Measurements from ENCODE around the gene CCDC137. TPM values are rescaled to one million over a fixed set of nuclear protein-coding genes. Genes with fewer than 3 reads are reported as not detected.
A peak's percentile ranks its signal among the peaks of the same experiment; 100 is the strongest.

Gene CCDC137
- total RNA-seq, 1 donor from 2014 or later, result 22.4 TPM

- peaks cover 17% of the 10 kb centered on the region for H3K79me2 ChIP-seq (ENCODE audit: low read depth)
- no peak overlapping the region for H3K4me3 ChIP-seq
- no peaks in the 10 kb centered on the region for H3K27me3 ChIP-seq
- Mint-ChIP-seq H3K36me3 (no peaks in the 10 kb centered on the region), H3K4me1 (peaks cover 9% of the 10 kb centered on the region), H3K4me3 (no peak overlapping the region), H3K27ac (no peak overlapping the region), H3K27me3 (ENCODE audit: insufficient read depth, low read depth) (no peaks in the 10 kb centered on the region), H3K9me3 (no peaks in the 10 kb centered on the region)
- TF ChIP-seq CTCF (IDR thresholded peaks at IDR 0.05) (no peak), EZH2phosphoT487 (IDR thresholded peaks at IDR 0.05) (no peak), EZH2 (IDR thresholded peaks at IDR 0.05) (no peak)
- no peaks in the 10 kb centered on the region for H3K36me3 ChIP-seq
- DNase-seq (ENCODE audit: low spot score), result no peak
- no peak overlapping the region for H3K27ac ChIP-seq
- H3K9me3 ChIP-seq (ENCODE audit: low read depth), result no peaks in the 10 kb centered on the region
- no peak overlapping the region for H2AFZ ChIP-seq (replicated peaks)
- H3F3A ChIP-seq (ENCODE audit: low read depth), result peaks cover 9% of the 10 kb centered on the region
- no peak overlapping the region for H3K9ac ChIP-seq
- H3K4me2 ChIP-seq, result no peak overlapping the region
- H3K4me1 ChIP-seq, result peaks cover 3% of the 10 kb centered on the region
- no peaks in the 10 kb centered on the region for H4K20me1 ChIP-seq (ENCODE audit: low read depth)
Measured at GRCh38 chr17:81662002-81662401, 4.5 kb upstream of the CCDC137 start.

DNA sequence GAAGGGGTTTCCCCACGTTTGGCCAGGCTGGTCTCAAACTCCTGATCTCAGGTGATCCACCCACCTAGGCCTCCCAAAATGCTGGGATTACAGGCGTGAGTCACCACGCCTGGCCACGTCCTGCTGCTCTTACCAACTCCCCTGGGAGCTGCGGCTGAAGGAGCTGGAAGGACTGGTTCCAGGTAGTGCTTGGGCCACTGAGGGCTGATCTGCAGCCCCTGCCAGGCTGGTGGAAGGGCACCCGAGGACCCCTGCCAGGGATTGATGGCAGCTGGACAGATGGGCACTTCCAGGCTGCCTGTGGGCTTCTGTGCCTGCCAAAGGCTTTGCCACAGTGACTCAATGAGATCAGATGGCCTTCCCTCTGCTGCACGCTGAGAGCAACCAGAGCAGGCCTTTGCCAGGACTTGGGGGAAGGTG is 2.5 kb upstream of the CCDC137 start:
- no peak for TF ChIP-seq EZH2 (IDR thresholded peaks at IDR 0.05)
- no peak for TF ChIP-seq CTCF (IDR thresholded peaks at IDR 0.05)
- no peak for TF ChIP-seq EZH2phosphoT487 (IDR thresholded peaks at IDR 0.05)
- no peak for DNase-seq (ENCODE audit: low spot score)
- H3K4me3 ChIP-seq, result no peak overlapping the region
- peaks cover 6% of the 10 kb centered on the region for H3K36me3 ChIP-seq
- H3K9ac ChIP-seq, result no peak overlapping the region
- peaks cover 21% of the 10 kb centered on the region for H3K4me1 Mint-ChIP-seq
- H3K4me2 ChIP-seq, result no peak overlapping the region
- H2AFZ ChIP-seq (replicated peaks), result no peak overlapping the region
- H3K4me1 ChIP-seq, result peaks cover 13% of the 10 kb centered on the region
- peaks cover 37% of the 10 kb centered on the region for H3K79me2 ChIP-seq (ENCODE audit: low read depth)
- H3K9me3 Mint-ChIP-seq, result no peaks in the 10 kb centered on the region
- no peaks in the 10 kb centered on the region for H3K9me3 ChIP-seq (ENCODE audit: low read depth)
- peaks cover 3% of the 10 kb centered on the region for H4K20me1 ChIP-seq (ENCODE audit: low read depth)
- peaks cover 3% of the 10 kb centered on the region for H3K27me3 Mint-ChIP-seq (ENCODE audit: insufficient read depth, low read depth)
- no peak overlapping the region for H3K27ac ChIP-seq
- H3K27ac Mint-ChIP-seq, result no peak overlapping the region
- peaks cover 17% of the 10 kb centered on the region for H3F3A ChIP-seq (ENCODE audit: low read depth)
- peak overlapping the region; percentile 60 for H3K4me3 Mint-ChIP-seq
- peaks cover 6% of the 10 kb centered on the region for H3K36me3 Mint-ChIP-seq
- H3K27me3 ChIP-seq, result no peaks in the 10 kb centered on the region

DNA sequence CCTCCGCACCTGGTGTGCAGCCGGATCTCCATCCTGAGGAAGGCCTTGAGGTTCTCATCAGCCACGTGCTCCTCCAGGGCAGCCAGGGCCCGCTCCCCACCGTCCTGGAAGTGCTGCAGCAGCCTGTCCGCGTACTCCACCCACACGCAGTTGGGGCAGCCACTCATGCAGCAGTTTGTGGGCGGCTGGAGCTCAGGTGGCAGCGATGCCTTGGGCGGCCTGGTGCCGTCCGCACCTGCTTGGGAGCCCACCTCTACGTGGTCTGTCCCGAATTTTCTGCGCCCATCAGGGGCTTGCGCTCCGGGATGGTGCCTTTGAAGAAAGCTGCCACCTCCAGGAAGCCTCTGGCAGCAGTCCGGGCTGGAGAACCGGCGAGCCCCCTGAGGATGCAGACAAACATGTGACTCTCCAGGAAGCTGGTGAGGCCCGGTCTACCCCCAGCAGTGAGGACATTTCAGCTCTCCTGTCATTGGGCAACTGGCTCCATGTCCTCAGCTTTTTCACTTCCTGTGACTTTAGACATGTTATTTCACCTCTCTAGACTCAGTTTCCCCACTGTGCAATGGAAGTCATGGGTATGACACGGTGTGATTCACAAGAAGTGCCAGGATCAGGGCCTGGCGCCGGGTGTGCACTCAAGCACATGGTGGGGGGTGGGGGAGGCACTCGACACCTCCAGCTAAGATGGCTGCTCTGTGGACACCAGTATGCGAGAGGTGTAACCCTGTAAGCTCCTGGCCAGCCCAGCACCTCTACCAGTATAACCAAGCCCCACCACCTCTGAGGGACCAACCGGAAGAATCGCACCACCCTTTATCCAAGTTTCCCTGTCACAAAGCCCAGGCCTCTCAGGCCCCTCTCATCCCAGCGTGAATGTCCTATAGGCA is 1.1 kb upstream of the CCDC137 start:
- Mint-ChIP-seq H3K36me3 (peaks cover 6% of the 10 kb centered on the region), H3K4me3 (peak overlapping the region; percentile 96)

More for the DNA sequence above, 1.1 kb upstream of the CCDC137 start:
- Histone ChIP-seq H3K27me3 (no peaks in the 10 kb centered on the region), H3F3A (ENCODE audit: low read depth) (peaks cover 17% of the 10 kb centered on the region), H3K9me3 (ENCODE audit: low read depth) (no peaks in the 10 kb centered on the region), H4K20me1 (ENCODE audit: low read depth) (peaks cover 3% of the 10 kb centered on the region), H3K4me3 (peak overlapping the region; percentile 99), H3K4me1 (peaks cover 13% of the 10 kb centered on the region), H3K4me2 (peak overlapping the region; percentile 97), H3K27ac (no peak overlapping the region), H3K9ac (peak overlapping the region; percentile 69), H3K79me2 (ENCODE audit: low read depth) (peaks cover 49% of the 10 kb centered on the region), H3K36me3 (peaks cover 6% of the 10 kb centered on the region), H2AFZ (replicated peaks) (peak overlapping the region; percentile 53)
- DNase-seq (ENCODE audit: low spot score), result peak; percentile 23
- H3K4me1 Mint-ChIP-seq, result peaks cover 21% of the 10 kb centered on the region
- TF ChIP-seq EZH2phosphoT487 (IDR thresholded peaks at IDR 0.05) (no peak), EZH2 (IDR thresholded peaks at IDR 0.05) (no peak), CTCF (IDR thresholded peaks at IDR 0.05) (no peak)
- peaks cover 3% of the 10 kb centered on the region for H3K27me3 Mint-ChIP-seq (ENCODE audit: insufficient read depth, low read depth)
- H3K9me3 Mint-ChIP-seq, result no peaks in the 10 kb centered on the region
- peak overlapping the region; percentile 88 for H3K27ac Mint-ChIP-seq

Data from neural progenitor cell (in vitro differentiated cells).